GM23248 (cell line): ENCODE measurements around the gene TAS2R50. TPM values are rescaled to one million over a fixed set of nuclear protein-coding genes. Genes with fewer than 3 reads are reported as not detected.
"Not testable (repeated sequence)": the region's sequence is repeated elsewhere in the genome, so short reads cannot be mapped to it uniquely, and the experiment has no call there.

ENCODE experiments used
- DNase-seq: peaks from one replicate; pipeline ENCODE4 v3.0.0-alpha.2; 2015
- H2AFZ ChIP-seq: fragments of 200-600 bp; sonication (generic); 2 replicates; pipeline ENCODE4 v1.6.1; 2016; ENCODE audit warnings: antibody characterized with exemption
- H3F3A ChIP-seq: fragments of 200-600 bp; sonication (generic); 2 replicates; pipeline ENCODE4 v1.6.1; 2016; ENCODE audit warnings: mild to moderate bottlenecking, antibody characterized with exemption, mixed run types; ENCODE audit not compliant: insufficient read depth
- H3K27ac ChIP-seq: fragments of 200-600 bp; sonication (generic); 2 replicates; pipeline ENCODE4 v1.5.1; 2016; ENCODE audit warnings: mild to moderate bottlenecking
- H3K27me3 ChIP-seq: fragments of 200-600 bp; sonication (generic); replicated peaks from 2 replicates; pipeline ENCODE4 v1.6.1; 2016; ENCODE audit warnings: mild to moderate bottlenecking; ENCODE audit not compliant: insufficient read depth
- H3K36me3 ChIP-seq: fragments of 200-600 bp; sonication (generic); 2 replicates; pipeline ENCODE4 v1.6.1; 2016; ENCODE audit warnings: low read depth, mild to moderate bottlenecking
- H3K4me1 ChIP-seq: fragments of 200-600 bp; sonication (generic); 2 replicates; pipeline ENCODE4 v1.6.1; 2016; ENCODE audit warnings: mild to moderate bottlenecking; ENCODE audit not compliant: insufficient read depth
- H3K4me2 ChIP-seq: fragments of 200-600 bp; sonication (generic); one replicate; pipeline ENCODE4 v1.6.1; 2016; ENCODE audit warnings: mild to moderate bottlenecking; ENCODE audit not compliant: unreplicated experiment
- H3K4me3 ChIP-seq: fragments of 200-600 bp; sonication (generic); 2 replicates; pipeline ENCODE4 v1.5.1; 2016; ENCODE audit warnings: mild to moderate bottlenecking
- H3K79me2 ChIP-seq: fragments of 200-600 bp; sonication (generic); 2 replicates; pipeline ENCODE4 v1.6.1; 2016; ENCODE audit warnings: mild to moderate bottlenecking; ENCODE audit not compliant: insufficient read depth
- H3K9ac ChIP-seq: fragments of 200-600 bp; sonication (generic); 2 replicates; pipeline ENCODE4 v1.6.1; 2016; ENCODE audit warnings: mild to moderate bottlenecking
- H3K9me2 ChIP-seq: fragments of 200-600 bp; sonication (generic); 2 replicates; pipeline ENCODE4 v1.6.1; 2016; ENCODE audit warnings: mixed run types, mild to moderate bottlenecking, moderate library complexity; ENCODE audit not compliant: insufficient read depth
- H3K9me3 ChIP-seq: fragments of 200-600 bp; sonication (generic); one replicate; pipeline ENCODE4 v1.6.1; 2017; ENCODE audit warnings: low read depth
- H4K20me1 ChIP-seq: fragments of 200-600 bp; sonication (generic); 2 replicates; pipeline ENCODE4 v1.6.0; 2016; ENCODE audit not compliant: insufficient read depth
- EZH2 ChIP-seq: fragments of 200-600 bp; sonication (generic); IDR thresholded peaks from 2 replicates; pipeline ENCODE4 v1.6.1; 2018; ENCODE audit warnings: antibody characterized with exemption, mild to moderate bottlenecking; ENCODE audit not compliant: insufficient read depth, poor library complexity, severe bottlenecking
- EZH2phosphoT487 ChIP-seq: fragments of 200-600 bp; sonication (generic); IDR thresholded peaks from 2 replicates; pipeline ENCODE4 v1.6.1; 2018; ENCODE audit warnings: antibody characterized with exemption, moderate library complexity, mild to moderate bottlenecking, low read depth; ENCODE audit not compliant: insufficient read depth
- WGBS, 2 experiments: methylation state at CpG; one replicate each; pipeline ENCODE4 v1.1.6; 2015 to 2017; ENCODE audit warnings: low lambda C conversion rate in 2 of 2, low coverage in 1 of 2; ENCODE audit errors: missing lambda C conversion rate in 2 of 2; 5-methylcytosine and 5-hydroxymethylcytosine counted together
- in situ Hi-C: fragments of 300-500 bp; cut with MboI; formaldehyde crosslinking; loops from 2 replicates; pipeline ENCODE4 v1.15.0; 2020
- polyA plus RNA-seq: library from polyadenylated mRNA; unstranded; fragments of >200 nt; fragmentation: Nextera tagmentation; extraction: Ambion mirVana; gene quantifications from 2 replicates; pipeline ENCODE4 v1.2.1, GENCODE V29; 2016
- total RNA-seq: library from RNA; depleted of rRNA; stranded (reverse); fragments of >200 nt; shearing (Covaris generic); gene quantifications from 2 replicates; pipeline ENCODE4 v1.2.3, GENCODE V29; 2014; rRNA removed

TAS2R50 gene, protein sequence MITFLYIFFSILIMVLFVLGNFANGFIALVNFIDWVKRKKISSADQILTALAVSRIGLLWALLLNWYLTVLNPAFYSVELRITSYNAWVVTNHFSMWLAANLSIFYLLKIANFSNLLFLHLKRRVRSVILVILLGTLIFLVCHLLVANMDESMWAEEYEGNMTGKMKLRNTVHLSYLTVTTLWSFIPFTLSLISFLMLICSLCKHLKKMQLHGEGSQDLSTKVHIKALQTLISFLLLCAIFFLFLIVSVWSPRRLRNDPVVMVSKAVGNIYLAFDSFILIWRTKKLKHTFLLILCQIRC
- total RNA-seq (0.32 TPM in 1 of 2 replicates, not detected in the other), polyA plus RNA-seq (not detected in 2 replicates)

DNA sequence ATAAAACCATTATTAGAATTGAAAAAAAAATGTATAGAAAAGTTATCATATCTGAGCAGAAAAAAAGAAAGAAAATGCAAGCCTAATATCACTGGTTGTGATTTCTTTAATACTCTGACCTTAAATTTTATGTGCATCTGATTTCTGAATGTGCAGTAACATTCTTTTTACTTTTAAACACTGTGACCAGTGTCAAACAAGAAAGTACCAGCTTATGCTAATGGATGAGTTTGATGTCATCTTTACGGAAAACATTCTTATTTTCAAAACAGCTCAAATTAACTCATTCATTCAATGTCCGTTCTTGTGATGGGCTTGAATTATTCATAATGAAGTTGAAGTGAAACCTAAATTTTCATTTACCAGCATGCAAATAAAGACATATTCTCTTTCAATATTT is at the start of gene TAS2R50:
TSS of gene TAS2R50 (minus strand) at position 101 of the 400 bp plus-strand sequence. CDS start at position 49, 52 bp downstream.
- no peak within 1 kb of the TSS for H2AFZ ChIP-seq
- H3K79me2 ChIP-seq = no peaks in the 10 kb centered on the region
- H3K9me2 ChIP-seq = no peaks in the 10 kb centered on the region
- no peak within 1 kb of the TSS for H3K4me3 ChIP-seq
- H3K4me2 ChIP-seq = no peak within 1 kb of the TSS
- no peaks in the 10 kb centered on the region for H4K20me1 ChIP-seq
- H3K4me1 ChIP-seq = no peaks in the 10 kb centered on the region
- H3K27ac ChIP-seq = no peak within 1 kb of the TSS
- in situ Hi-C loops = no loop called here
- peaks cover 13% of the 10 kb centered on the region for H3K36me3 ChIP-seq
- no peaks in the 10 kb centered on the region for H3K9me3 ChIP-seq
- WGBS, 2 experiments = 50 to 54% methylated on average over 2 of the region's 2 CpGs
- no peak for TF ChIP-seq EZH2phosphoT487
- TF ChIP-seq EZH2 = no peak
- H3K27me3 ChIP-seq = no peaks in the 10 kb centered on the region
- no peaks in the 10 kb centered on the region for H3F3A ChIP-seq
- no peak for DNase-seq
- no peak within 1 kb of the TSS for H3K9ac ChIP-seq

DNA sequence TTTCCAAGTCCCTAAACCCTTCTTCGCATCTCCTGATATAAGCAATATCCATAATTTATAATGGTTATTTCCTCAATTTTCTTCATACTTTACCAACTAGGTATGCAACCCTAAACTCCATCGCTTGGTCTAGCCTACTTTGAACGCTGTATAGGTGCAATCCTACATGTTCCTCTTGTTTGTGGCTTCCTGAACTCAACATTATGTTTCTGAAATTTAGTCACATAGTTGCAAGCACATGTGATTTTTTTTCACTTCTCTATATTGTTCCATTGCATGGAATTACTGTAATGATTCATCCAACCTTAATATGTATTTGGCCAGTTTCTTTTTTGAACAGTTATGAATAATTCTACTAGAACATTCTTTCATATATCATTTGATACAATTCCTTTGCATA is 47.2 kb upstream of the TAS2R50 start:
- in situ Hi-C loops, H3K9me3 ChIP-seq: not testable (repeated sequence)

DNA sequence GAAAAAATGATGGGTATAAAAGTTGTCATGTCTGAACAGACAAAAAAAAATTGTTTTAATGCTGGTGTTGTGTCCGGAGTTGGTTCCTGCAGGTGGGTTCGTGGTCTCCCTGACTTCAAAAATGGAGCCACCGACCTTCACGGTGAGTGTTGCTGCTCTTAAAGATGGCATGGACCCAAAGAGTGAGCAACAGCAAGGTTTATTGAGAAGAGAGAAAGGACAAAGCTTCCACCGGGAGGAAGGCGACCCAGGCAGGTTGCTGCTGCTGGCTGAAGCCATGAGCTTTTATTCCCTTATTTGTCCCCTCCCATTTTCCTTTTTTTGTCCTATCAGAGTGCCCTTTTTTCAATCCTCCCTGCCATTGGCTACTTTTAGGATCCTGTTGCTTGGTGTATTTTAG is 44.6 kb upstream of the TAS2R50 start, which contains the start of gene TAS2R31:
TSS of gene TAS2R31 (minus strand) at position 101 of the 400 bp plus-strand sequence. CDS start at position 29, 72 bp downstream.
- H3K9ac ChIP-seq = no peak within 1 kb of the TSS

More for the DNA sequence above, 47.2 kb upstream of the TAS2R50 start:
- not testable (repeated sequence) for H3K36me3 ChIP-seq, H3K4me1 ChIP-seq, H3K9me2 ChIP-seq, H3K27me3 ChIP-seq, H4K20me1 ChIP-seq, H3K27ac ChIP-seq, H3K4me3 ChIP-seq, H3K79me2 ChIP-seq, H3K9ac ChIP-seq, H3K4me2 ChIP-seq, H3F3A ChIP-seq, H2AFZ ChIP-seq, DNase-seq
- 91 to 100% methylated on average over 1 of the region's 3 CpGs for WGBS, 2 experiments

DNA sequence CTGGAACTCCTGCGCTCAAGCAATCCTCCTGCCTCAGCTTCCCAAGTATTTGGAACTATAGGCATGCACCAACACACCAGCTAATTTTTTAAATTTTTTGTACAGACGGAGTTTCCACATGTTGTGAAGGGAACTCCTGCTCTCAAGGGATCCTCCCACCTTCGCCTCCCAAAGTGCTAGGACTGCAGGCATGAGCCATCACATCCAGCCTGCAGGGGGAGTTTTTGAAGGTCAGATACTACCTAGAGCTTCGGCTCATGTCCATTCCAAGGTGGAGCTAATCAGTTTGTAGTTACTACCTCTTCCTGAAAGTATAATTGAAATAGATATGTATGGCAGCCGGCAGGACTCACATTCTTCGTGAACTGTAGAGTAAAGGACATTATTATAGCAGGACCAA is 39.4 kb upstream of the TAS2R50 start:
- Histone ChIP-seq H3F3A (no peaks in the 10 kb centered on the region), H2AFZ (no peak overlapping the region), H3K27ac (no peak overlapping the region), H3K9me2 (no peaks in the 10 kb centered on the region; the same call in 1 of the 2 replicates), H3K79me2 (no peaks in the 10 kb centered on the region), H3K4me2 (no peak overlapping the region), H4K20me1 (no peaks in the 10 kb centered on the region), H3K4me1 (no peaks in the 10 kb centered on the region), H3K4me3 (no peak overlapping the region), H3K36me3 (no peaks in the 10 kb centered on the region; the same call in 1 of the 2 replicates), H3K9me3 (no peaks in the 10 kb centered on the region), H3K27me3 (no peaks in the 10 kb centered on the region), H3K9ac (no peak overlapping the region)
- 92% methylated on average over 6 of the region's 6 CpGs for WGBS, 2 experiments
- in situ Hi-C loops = no loop called here
- no peak for DNase-seq
- no peak for TF ChIP-seq EZH2phosphoT487
- TF ChIP-seq EZH2 = no peak

More for the DNA sequence above, 44.6 kb upstream of the TAS2R50 start, which contains the start of gene TAS2R31:
- DNase-seq = no peak
- Histone ChIP-seq H3F3A (no peaks in the 10 kb centered on the region), H3K9me3 (no peaks in the 10 kb centered on the region), H3K27ac (no peak within 1 kb of the TSS), H3K4me3 (no peak within 1 kb of the TSS), H3K4me1 (no peaks in the 10 kb centered on the region), H3K4me2 (no peak within 1 kb of the TSS), H4K20me1 (no peaks in the 10 kb centered on the region), H3K36me3 (no peaks in the 10 kb centered on the region; the same call in 1 of the 2 replicates), H3K27me3 (no peaks in the 10 kb centered on the region), H2AFZ (no peak within 1 kb of the TSS), H3K9me2 (no peaks in the 10 kb centered on the region), H3K79me2 (no peaks in the 10 kb centered on the region)
- in situ Hi-C loops = no loop called here
- 97% methylated on average over 6 of the region's 6 CpGs for whole genome bisulfite sequencing, 2 experiments
- TF ChIP-seq EZH2 = no peak
